GM19043 (cell line): ENCODE measurements around the gene JDP2.

Experiments
- ATAC-seq: cut with Tn5 transposase; IDR thresholded peaks from one replicate; pipeline ENCODE4 v1.9.1; 2021; ENCODE audit warnings: low read depth; ENCODE audit not compliant: unreplicated experiment

Gene JDP2

GRCh38 chr14:75477881-75478280 lies 50.1 kb downstream of the JDP2 start:
- no peak for ATAC-seq

GRCh38 chr14:75479770-75480600 lies 52.2 kb downstream of the JDP2 start:
- ATAC-seq = peak; percentile 89

GRCh38 chr14:75482366-75482765 lies 54.5 kb downstream of the JDP2 start:
- no peak for ATAC-seq

- ATAC-seq = no peak
These were observed 57.0 kb downstream of the JDP2 start for GRCh38 chr14:75484711-75485429.

GRCh38 chr14:75486318-75486717 lies 58.5 kb downstream of the JDP2 start:
- ATAC-seq = no peak

GRCh38 chr14:75487155-75487671 lies 59.4 kb downstream of the JDP2 start:
- peak; percentile 82 for ATAC-seq

- no peak for ATAC-seq
These were observed 61.6 kb downstream of the JDP2 start for GRCh38 chr14:75489480-75489837.

- ATAC-seq = no peak
These were observed 63.7 kb downstream of the JDP2 start for GRCh38 chr14:75491376-75491978.

- ATAC-seq = no peak
These were observed 65.2 kb downstream of the JDP2 start for GRCh38 chr14:75492832-75493591.

- ATAC-seq = no peak
These were observed 65.8 kb downstream of the JDP2 start for GRCh38 chr14:75493592-75494087.

GRCh38 chr14:75494896-75495295 lies 67.1 kb downstream of the JDP2 start:
- ATAC-seq = no peak

- no peak for ATAC-seq
These were observed 67.6 kb downstream of the JDP2 start for GRCh38 chr14:75495399-75495798.

- no peak for ATAC-seq
These were observed 68.1 kb downstream of the JDP2 start for GRCh38 chr14:75495882-75496281.

GRCh38 chr14:75496755-75497154 lies 68.9 kb downstream of the JDP2 start:
- ATAC-seq = no peak

GRCh38 chr14:75497191-75497590 lies 69.4 kb downstream of the JDP2 start:
- no peak for ATAC-seq

- ATAC-seq = no peak
These were observed 69.9 kb downstream of the JDP2 start for GRCh38 chr14:75497701-75498100.

- ATAC-seq = peak; percentile 73
These were observed 71.5 kb downstream of the JDP2 start for GRCh38 chr14:75499084-75499875.

- ATAC-seq = no peak
These were observed 73.3 kb downstream of the JDP2 start for GRCh38 chr14:75501080-75501479.

GRCh38 chr14:75504411-75504810 lies 76.6 kb downstream of the JDP2 start:
- no peak for ATAC-seq

GRCh38 chr14:75506930-75507329 lies 79.1 kb downstream of the JDP2 start:
- no peak for ATAC-seq
